Lung (tissue), 12 donors: ENCODE data around the gene PIGU. TPM values are rescaled to one million over a fixed set of nuclear protein-coding genes. Genes with fewer than 3 reads are reported as not detected.

Experiments
- ATAC-seq: fragments of 200-7000 bp; cut with Tn5 transposase; one replicate; pipeline ENCODE4 v1.9.1; 2020; ENCODE audit warnings: moderate number of reproducible peaks; ENCODE audit not compliant: insufficient read depth, low FRiP score
- DNase-seq, 3 donors: peaks; one replicate each; pipeline ENCODE4 v3.0.0-alpha.2; 2013 to 2017
- H3K27ac ChIP-seq, 2 donors: one replicate each; pipeline ENCODE4 v1.5.1; 2013; ENCODE audit warnings: mild to moderate bottlenecking in 2 of 2, moderate library complexity in 2 of 2, control low read depth in 1 of 2, inconsistent platforms in 1 of 2, low read depth in 1 of 2, low read length in 1 of 2
- H3K27me3 ChIP-seq, 3 donors: one replicate each; pipeline ENCODE4 v1.5.1; 2013; ENCODE audit warnings: low read length in 2 of 3; ENCODE audit not compliant: control insufficient read depth in 3 of 3, insufficient read depth in 3 of 3
- H3K36me3 ChIP-seq, 4 donors: one replicate each; pipeline ENCODE4 v1.5.1; 2013; ENCODE audit warnings: low read length in 4 of 4, mild to moderate bottlenecking in 1 of 4, moderate library complexity in 1 of 4; ENCODE audit not compliant: control insufficient read depth in 4 of 4, insufficient read depth in 4 of 4
- H3K4me1 ChIP-seq, 5 donors: one replicate each; pipeline ENCODE4 v1.5.1; 2013; ENCODE audit warnings: low read length in 5 of 5, mild to moderate bottlenecking in 2 of 5, moderate library complexity in 1 of 5; ENCODE audit not compliant: control insufficient read depth in 5 of 5, insufficient read depth in 5 of 5
- H3K4me3 ChIP-seq: one replicate; pipeline ENCODE4 v1.5.1; 2013; ENCODE audit warnings: mild to moderate bottlenecking, control low read depth, moderate library complexity
- H3K9ac ChIP-seq, 2 donors: one replicate each; pipeline ENCODE4 v1.5.1; 2013; ENCODE audit warnings: low read length in 2 of 2, control low read depth in 1 of 2; ENCODE audit not compliant: insufficient read depth in 1 of 2
- H3K9me3 ChIP-seq, 4 donors: one replicate each; pipeline ENCODE4 v1.5.1; 2013; ENCODE audit warnings: low read length in 3 of 4, mild to moderate bottlenecking in 1 of 4, moderate library complexity in 1 of 4; ENCODE audit not compliant: control insufficient read depth in 4 of 4, insufficient read depth in 3 of 4
- WGBS, 2 donors: extraction: QIAGEN DNeasy Blood & Tissue Kit; methylation state at CpG; one replicate each; pipeline ENCODE4 v1.1.7; 2013; 5-methylcytosine and 5-hydroxymethylcytosine counted together
- polyA plus RNA-seq, 2 donors: library from polyadenylated mRNA; stranded (reverse); fragments of 200-250 nt; gene quantifications; one replicate each; pipeline ENCODE4 v1.2.1, GENCODE V29; 2013
- total RNA-seq, 2 donors: library from RNA; depleted of rRNA in 1 of 2; stranded (reverse); fragments of >200 nt in 1 of 2; gene quantifications; one replicate each; pipeline ENCODE4 v1.2.1, GENCODE V29; 2014 to 2021
- TF ChIP-seq, protein P1 (sequence below): IDR thresholded peaks from 2 replicates; pipeline ENCODE4 v1.5.1; 2012; ENCODE audit warnings: mild to moderate bottlenecking; ENCODE audit errors: control extremely low read depth, extremely low read depth
- donor health status: control.
- donor health status: control.
- donor health status: Bipolar disorder and iron deficiency.
- donor health status: healthy.
- donor health status: DM: yes; HTN: yes; CAD: no.

The PIGU gene
- total and polyA plus RNA-seq, 4 donors, result 15.7 to 21.2 (median 20.1) TPM

DNA sequence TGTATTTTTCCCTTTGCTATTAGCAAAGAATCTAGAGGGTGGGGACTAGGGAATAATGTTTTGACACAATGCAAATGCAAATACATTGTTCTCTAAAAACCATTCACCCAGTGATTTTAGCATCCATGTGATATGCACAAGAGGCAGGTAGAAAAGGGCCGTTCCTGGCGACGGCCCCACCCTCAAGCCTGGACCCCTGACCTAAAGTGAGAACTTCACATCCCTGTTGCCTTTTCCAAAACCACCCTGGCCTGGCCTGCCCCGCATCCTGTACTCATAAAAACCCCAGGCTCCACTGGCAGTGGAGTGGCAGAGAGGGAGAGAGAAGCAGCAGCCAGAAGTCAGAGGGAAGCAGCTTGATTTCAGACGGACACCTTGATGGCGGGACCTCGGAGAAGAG is 69.8 kb downstream of the PIGU start:
- Histone ChIP-seq H3K27ac (no peak overlapping the region), H3K4me3 (no peak overlapping the region), H3K9me3 (peaks cover 0 to under 1% (median 0%) of the 10 kb centered on the region in 4 donors), H3K27me3 (no peaks in the 10 kb centered on the region), H3K36me3 (peaks cover 0 to 8% (median 0%) of the 10 kb centered on the region in 4 donors), H3K4me1 (peaks cover 0 to 3% (median 0%) of the 10 kb centered on the region in 5 donors), H3K9ac (no peak overlapping the region)
- 95% methylated on average over 7 of the region's 7 CpGs for WGBS, 2 donors
- no peak for DNase-seq
- TF ChIP-seq, protein P1, sequence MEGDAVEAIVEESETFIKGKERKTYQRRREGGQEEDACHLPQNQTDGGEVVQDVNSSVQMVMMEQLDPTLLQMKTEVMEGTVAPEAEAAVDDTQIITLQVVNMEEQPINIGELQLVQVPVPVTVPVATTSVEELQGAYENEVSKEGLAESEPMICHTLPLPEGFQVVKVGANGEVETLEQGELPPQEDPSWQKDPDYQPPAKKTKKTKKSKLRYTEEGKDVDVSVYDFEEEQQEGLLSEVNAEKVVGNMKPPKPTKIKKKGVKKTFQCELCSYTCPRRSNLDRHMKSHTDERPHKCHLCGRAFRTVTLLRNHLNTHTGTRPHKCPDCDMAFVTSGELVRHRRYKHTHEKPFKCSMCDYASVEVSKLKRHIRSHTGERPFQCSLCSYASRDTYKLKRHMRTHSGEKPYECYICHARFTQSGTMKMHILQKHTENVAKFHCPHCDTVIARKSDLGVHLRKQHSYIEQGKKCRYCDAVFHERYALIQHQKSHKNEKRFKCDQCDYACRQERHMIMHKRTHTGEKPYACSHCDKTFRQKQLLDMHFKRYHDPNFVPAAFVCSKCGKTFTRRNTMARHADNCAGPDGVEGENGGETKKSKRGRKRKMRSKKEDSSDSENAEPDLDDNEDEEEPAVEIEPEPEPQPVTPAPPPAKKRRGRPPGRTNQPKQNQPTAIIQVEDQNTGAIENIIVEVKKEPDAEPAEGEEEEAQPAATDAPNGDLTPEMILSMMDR, result no peak
- ATAC-seq, result no peak

DNA sequence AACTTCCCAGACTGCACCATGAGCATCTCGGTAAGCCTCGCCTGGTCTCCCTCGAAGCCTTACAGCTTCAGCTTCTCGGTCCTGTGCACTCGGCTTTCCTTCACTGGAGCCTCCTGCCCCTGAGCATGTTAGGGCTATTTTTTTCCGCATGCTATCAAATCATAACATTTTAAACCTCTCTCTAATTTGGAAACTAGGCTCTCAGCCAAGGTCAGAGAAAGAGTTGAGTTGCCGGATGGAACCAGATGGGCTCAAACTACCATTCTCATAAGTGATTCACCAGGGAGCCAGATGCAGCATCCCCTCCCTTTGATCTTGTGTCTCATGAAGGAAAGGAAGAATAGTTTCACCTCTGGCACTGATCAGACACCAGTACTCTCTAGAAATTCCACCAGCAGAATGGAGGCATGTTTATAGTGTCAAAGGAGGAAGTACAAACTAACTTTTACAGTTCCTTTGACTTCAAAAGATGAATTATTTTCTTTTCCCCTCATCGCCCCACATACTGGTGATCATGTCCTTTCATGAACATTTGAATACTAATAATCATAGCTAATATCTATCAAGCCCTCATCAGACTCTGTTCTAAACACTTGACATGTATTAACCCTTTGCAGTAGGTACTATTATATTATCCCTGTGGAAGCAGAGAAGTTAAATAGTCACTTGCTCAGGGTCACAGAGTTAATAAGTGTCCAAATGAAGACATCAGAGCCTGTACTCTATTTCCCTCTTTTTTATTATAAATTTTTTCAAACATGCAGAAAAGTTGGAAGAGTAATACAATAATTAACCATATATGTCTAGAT is 71.7 kb downstream of the PIGU start:
- no peak overlapping the region for H3K9ac ChIP-seq
- no peaks in the 10 kb centered on the region for H3K27me3 ChIP-seq
- H3K4me3 ChIP-seq, result no peak overlapping the region
- H3K4me1 ChIP-seq, result peaks cover 0 to 3% (median 0%) of the 10 kb centered on the region in 5 donors
- no peak for ATAC-seq
- 82 to 88% methylated on average over 8 of the region's 8 CpGs for WGBS, 2 donors
- peak in 2 of 3 donors; percentile 41 to 68 for DNase-seq
- no peaks in the 10 kb centered on the region for H3K9me3 ChIP-seq
- peaks cover 0 to 8% (median 0%) of the 10 kb centered on the region in 4 donors for H3K36me3 ChIP-seq
- no peak overlapping the region for H3K27ac ChIP-seq
- TF ChIP-seq, protein P1, result no peak

DNA sequence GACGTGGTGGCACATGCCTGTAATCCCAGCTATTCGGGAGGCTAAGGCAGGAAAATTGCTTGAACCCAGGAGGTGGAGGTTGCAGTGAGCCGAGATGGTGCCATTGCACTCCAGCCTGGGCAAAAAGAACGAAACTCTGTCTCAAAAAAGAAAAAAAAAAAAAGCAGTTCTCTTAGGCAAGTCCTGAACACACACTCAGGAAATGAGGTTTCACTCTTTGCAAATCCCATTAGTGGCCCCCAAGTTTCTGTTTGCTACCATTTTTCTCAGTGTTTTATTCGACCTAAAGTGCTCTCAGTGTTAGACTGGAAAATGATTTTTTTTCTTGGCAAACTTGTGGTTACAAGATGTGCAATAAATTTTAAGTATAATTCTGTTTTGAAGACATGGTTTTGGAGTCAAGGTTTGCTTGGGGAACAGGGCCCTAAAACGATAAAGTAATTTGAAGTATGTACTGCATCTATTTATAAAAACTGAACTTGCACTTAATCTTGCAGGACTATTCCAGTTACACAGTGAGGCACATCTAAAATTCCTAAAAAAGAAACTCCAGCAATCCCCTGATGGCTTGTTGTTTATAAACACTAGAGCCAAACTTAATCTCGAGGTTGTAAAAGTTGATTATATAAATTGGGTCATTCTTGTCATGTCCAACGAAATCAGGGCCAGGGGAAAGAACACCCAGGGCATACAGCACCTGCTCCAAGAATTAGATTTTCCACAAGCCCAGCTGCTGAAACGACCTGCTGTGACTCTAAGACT is 75.8 kb downstream of the PIGU start:
- TF ChIP-seq, protein P1, result no peak
- Histone ChIP-seq H3K27ac (no peak overlapping the region), H3K9me3 (no peaks in the 10 kb centered on the region), H3K9ac (no peak overlapping the region), H3K36me3 (no peaks in the 10 kb centered on the region), H3K27me3 (no peaks in the 10 kb centered on the region), H3K4me1 (peaks cover 0 to 3% (median 0%) of the 10 kb centered on the region in 5 donors), H3K4me3 (no peak overlapping the region)
- WGBS, 2 donors, result 46 to 65% methylated on average over 9 of the region's 9 CpGs
- no peak for ATAC-seq
- no peak for DNase-seq
